ENCODE data around the gene CTSV. TPM values are rescaled to one million over a fixed set of nuclear protein-coding genes. Genes with fewer than 3 reads are reported as not detected.

Gene CTSV
- total and polyA plus RNA-seq, 10 of the 15 experiments (the other 5 are each of a cell fraction or from before 2014, with no cell fraction given), result 0.10 to 0.51 (median 0.19) TPM; not detected in 1

DNA sequence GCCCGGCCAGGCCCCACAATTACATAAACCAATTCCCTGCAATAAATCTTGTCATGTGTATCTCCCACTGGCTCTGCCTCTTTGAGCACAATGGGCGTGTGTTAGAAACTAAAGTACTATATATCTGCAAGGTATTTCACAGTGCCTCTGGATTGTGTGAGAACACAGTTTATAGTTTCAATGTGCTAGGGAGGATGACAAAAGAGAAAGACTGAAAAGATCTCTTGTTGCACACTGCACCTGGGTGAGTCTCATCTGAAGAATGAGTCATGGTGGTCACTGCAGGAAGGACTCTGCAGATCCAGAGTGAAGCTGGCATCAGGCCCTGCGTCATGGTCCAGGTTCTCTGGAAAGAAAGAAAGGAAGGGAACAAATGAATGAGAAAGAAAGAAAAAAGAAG, 20.7 kb upstream of the CTSV start (continued):
- TF ChIP-seq ZNF207 (IDR thresholded peaks at IDR 0.05; ENCODE audit: borderline replicate concordance), result no peak
- no peak for TF ChIP-seq NR2C2 (IDR thresholded peaks at IDR 0.05; ENCODE audit: borderline replicate concordance, control insufficient read depth, insufficient read length, low read depth)
- no peak for TF ChIP-seq MYB (IDR thresholded peaks at IDR 0.05; ENCODE audit: borderline replicate concordance, low read depth, low read length)

DNA sequence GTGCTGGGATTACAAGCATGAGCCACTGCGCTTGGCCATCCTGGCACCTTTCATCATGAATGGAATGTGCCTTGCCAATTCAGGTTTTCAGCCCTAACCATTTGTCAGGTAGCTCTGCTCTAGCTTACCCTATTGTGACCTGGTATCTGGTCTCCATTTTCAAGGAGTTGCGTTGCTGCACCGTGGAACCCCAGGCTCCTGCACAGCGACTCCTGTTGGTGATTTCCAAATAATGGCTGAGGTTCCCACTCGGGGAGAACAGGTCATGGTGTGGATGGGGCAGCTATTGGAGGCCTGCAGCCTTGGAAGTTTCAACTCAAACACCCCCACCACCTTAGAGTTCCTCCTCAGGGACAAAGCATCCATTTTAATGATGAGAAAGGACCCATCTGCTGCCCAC, 18.7 kb upstream of the CTSV start:
- ChIA-PET POLR2A (no interaction called here), RAD21 (ENCODE audit: unreplicated experiment) (no interaction called here), SMC1A (ENCODE audit: uncharacterized antibody, unreplicated experiment) (no interaction called here), CTCF (no interaction called here)
- 51% methylated on average over 5 of the region's 5 CpGs for WGBS (ENCODE audit: insufficient coverage, insufficient replicate concordance, low lambda C conversion rate, missing lambda C conversion rate)
- DNase-seq (ENCODE audit: low read depth, low spot score) (no peak), FAIRE-seq (no peak), ATAC-seq (no peak)
- Histone ChIP-seq H3K36me3 (ENCODE audit: control insufficient read depth in 2 of 2, insufficient read depth in 2 of 2, low read length in 1 of 2) (no peaks in the 10 kb centered on the region), H3K27me3 (replicated peaks in 1 of 2; ENCODE audit: control insufficient read depth in 2 of 2, insufficient read depth in 2 of 2, low read length in 1 of 2) (no peaks in the 10 kb centered on the region; a peak in 2 of 4 replicates), H2AFZ (ENCODE audit: control insufficient read depth, low read depth, low read length) (no peak overlapping the region), H3K27ac (ENCODE audit: control insufficient read depth, insufficient read depth) (no peak overlapping the region), H3K79me2 (ENCODE audit: control insufficient read depth, insufficient read depth, low read length) (no peaks in the 10 kb centered on the region), H3K4me1 (ENCODE audit: control insufficient read depth, insufficient read depth, low read length) (no peaks in the 10 kb centered on the region), H4K20me1 (ENCODE audit: control insufficient read depth, insufficient read depth) (no peaks in the 10 kb centered on the region), H3K4me2 (ENCODE audit: control insufficient read depth, insufficient read depth) (no peak overlapping the region), H3K9me3 (replicated peaks; ENCODE audit: control insufficient read depth, insufficient read depth, low read length) (no peaks in the 10 kb centered on the region; the same call in 2 of the 3 replicates), H3K4me3 (no peak overlapping the region), H3K9ac (ENCODE audit: control insufficient read depth, insufficient read depth, low read length) (no peak overlapping the region)
- intact Hi-C loops (cut with micrococcal nuclease; ENCODE audit: unreplicated experiment) (no loop called here), in situ Hi-C loops (cut with MboI) (no loop called here)
- no TSS peak for BruUV-seq (replicated peaks)
- TF ChIP-seq HCFC1 (IDR thresholded peaks at IDR 0.05; ENCODE audit: low read length) (no peak), MXI1 (IDR thresholded peaks at IDR 0.05; ENCODE audit: low read depth, low read length) (no peak), RB1 (IDR thresholded peaks at IDR 0.05; ENCODE audit: borderline replicate concordance) (no peak), SMAD1 (IDR thresholded peaks at IDR 0.05; ENCODE audit: low read depth, partially characterized antibody) (no peak), CHD1 (IDR thresholded peaks at IDR 0.05; ENCODE audit: low read depth, low read length) (no peak), RAD21 (IDR thresholded peaks at IDR 0.05; ENCODE audit: insufficient read depth, low read depth, low read length) (no peak)
- TF ChIP-seq, protein P1, sequence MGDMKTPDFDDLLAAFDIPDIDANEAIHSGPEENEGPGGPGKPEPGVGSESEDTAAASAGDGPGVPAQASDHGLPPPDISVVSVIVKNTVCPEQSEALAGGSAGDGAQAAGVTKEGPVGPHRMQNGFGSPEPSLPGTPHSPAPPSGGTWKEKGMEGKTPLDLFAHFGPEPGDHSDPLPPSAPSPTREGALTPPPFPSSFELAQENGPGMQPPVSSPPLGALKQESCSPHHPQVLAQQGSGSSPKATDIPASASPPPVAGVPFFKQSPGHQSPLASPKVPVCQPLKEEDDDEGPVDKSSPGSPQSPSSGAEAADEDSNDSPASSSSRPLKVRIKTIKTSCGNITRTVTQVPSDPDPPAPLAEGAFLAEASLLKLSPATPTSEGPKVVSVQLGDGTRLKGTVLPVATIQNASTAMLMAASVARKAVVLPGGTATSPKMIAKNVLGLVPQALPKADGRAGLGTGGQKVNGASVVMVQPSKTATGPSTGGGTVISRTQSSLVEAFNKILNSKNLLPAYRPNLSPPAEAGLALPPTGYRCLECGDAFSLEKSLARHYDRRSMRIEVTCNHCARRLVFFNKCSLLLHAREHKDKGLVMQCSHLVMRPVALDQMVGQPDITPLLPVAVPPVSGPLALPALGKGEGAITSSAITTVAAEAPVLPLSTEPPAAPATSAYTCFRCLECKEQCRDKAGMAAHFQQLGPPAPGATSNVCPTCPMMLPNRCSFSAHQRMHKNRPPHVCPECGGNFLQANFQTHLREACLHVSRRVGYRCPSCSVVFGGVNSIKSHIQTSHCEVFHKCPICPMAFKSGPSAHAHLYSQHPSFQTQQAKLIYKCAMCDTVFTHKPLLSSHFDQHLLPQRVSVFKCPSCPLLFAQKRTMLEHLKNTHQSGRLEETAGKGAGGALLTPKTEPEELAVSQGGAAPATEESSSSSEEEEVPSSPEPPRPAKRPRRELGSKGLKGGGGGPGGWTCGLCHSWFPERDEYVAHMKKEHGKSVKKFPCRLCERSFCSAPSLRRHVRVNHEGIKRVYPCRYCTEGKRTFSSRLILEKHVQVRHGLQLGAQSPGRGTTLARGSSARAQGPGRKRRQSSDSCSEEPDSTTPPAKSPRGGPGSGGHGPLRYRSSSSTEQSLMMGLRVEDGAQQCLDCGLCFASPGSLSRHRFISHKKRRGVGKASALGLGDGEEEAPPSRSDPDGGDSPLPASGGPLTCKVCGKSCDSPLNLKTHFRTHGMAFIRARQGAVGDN (IDR thresholded peaks at IDR 0.05), result no peak
- TF ChIP-seq, protein P2, sequence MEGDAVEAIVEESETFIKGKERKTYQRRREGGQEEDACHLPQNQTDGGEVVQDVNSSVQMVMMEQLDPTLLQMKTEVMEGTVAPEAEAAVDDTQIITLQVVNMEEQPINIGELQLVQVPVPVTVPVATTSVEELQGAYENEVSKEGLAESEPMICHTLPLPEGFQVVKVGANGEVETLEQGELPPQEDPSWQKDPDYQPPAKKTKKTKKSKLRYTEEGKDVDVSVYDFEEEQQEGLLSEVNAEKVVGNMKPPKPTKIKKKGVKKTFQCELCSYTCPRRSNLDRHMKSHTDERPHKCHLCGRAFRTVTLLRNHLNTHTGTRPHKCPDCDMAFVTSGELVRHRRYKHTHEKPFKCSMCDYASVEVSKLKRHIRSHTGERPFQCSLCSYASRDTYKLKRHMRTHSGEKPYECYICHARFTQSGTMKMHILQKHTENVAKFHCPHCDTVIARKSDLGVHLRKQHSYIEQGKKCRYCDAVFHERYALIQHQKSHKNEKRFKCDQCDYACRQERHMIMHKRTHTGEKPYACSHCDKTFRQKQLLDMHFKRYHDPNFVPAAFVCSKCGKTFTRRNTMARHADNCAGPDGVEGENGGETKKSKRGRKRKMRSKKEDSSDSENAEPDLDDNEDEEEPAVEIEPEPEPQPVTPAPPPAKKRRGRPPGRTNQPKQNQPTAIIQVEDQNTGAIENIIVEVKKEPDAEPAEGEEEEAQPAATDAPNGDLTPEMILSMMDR (IDR thresholded peaks at IDR 0.05 in 2 of 3, conservative IDR thresholded peaks at IDR 0.05 in 1 of 3; ENCODE audit: control insufficient read depth in 2 of 3, extremely low read depth in 1 of 3, insufficient read depth in 1 of 3, low read depth in 3 of 3, low read length in 3 of 3), result no peak
- TF ChIP-seq, protein P3, sequence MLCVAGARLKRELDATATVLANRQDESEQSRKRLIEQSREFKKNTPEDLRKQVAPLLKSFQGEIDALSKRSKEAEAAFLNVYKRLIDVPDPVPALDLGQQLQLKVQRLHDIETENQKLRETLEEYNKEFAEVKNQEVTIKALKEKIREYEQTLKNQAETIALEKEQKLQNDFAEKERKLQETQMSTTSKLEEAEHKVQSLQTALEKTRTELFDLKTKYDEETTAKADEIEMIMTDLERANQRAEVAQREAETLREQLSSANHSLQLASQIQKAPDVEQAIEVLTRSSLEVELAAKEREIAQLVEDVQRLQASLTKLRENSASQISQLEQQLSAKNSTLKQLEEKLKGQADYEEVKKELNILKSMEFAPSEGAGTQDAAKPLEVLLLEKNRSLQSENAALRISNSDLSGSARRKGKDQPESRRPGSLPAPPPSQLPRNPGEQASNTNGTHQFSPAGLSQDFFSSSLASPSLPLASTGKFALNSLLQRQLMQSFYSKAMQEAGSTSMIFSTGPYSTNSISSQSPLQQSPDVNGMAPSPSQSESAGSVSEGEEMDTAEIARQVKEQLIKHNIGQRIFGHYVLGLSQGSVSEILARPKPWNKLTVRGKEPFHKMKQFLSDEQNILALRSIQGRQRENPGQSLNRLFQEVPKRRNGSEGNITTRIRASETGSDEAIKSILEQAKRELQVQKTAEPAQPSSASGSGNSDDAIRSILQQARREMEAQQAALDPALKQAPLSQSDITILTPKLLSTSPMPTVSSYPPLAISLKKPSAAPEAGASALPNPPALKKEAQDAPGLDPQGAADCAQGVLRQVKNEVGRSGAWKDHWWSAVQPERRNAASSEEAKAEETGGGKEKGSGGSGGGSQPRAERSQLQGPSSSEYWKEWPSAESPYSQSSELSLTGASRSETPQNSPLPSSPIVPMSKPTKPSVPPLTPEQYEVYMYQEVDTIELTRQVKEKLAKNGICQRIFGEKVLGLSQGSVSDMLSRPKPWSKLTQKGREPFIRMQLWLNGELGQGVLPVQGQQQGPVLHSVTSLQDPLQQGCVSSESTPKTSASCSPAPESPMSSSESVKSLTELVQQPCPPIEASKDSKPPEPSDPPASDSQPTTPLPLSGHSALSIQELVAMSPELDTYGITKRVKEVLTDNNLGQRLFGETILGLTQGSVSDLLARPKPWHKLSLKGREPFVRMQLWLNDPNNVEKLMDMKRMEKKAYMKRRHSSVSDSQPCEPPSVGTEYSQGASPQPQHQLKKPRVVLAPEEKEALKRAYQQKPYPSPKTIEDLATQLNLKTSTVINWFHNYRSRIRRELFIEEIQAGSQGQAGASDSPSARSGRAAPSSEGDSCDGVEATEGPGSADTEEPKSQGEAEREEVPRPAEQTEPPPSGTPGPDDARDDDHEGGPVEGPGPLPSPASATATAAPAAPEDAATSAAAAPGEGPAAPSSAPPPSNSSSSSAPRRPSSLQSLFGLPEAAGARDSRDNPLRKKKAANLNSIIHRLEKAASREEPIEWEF (IDR thresholded peaks at IDR 0.05; ENCODE audit: insufficient replicate concordance, low read depth, low read length), result no peak

Measured in GM12878 (cell line).